Endothelial cell of hepatic sinusoid (primary cell): Measurements from ENCODE around the gene IRF9.

Source experiments
- in situ Hi-C: cut with HindIII; loops from 2 replicates; pipeline ENCODE4 v1.10.0; 2017; ENCODE audit warnings: low sequenced_read_pairs

The IRF9 gene

DNA sequence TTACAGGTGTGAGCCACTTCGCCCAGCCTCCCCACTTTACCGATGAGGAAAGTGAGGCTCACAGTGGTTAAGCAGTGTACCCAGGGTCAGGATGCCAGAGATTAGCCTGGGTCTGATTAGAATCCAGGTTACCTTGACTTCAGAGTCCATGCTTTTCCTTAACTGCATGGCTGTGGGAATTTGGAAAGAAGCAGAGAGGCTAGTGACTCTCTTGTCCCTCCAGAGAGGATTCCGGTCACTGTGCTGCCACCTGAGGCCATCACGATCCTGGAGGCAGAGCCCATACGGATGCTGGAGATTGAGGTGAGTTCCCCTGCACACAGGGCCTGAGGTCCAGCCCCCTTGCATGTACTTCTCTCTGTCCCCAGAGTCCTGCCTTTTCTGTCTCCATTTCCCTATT is 15.5 kb downstream of the IRF9 start:
- in situ Hi-C loops = no loop called here

DNA sequence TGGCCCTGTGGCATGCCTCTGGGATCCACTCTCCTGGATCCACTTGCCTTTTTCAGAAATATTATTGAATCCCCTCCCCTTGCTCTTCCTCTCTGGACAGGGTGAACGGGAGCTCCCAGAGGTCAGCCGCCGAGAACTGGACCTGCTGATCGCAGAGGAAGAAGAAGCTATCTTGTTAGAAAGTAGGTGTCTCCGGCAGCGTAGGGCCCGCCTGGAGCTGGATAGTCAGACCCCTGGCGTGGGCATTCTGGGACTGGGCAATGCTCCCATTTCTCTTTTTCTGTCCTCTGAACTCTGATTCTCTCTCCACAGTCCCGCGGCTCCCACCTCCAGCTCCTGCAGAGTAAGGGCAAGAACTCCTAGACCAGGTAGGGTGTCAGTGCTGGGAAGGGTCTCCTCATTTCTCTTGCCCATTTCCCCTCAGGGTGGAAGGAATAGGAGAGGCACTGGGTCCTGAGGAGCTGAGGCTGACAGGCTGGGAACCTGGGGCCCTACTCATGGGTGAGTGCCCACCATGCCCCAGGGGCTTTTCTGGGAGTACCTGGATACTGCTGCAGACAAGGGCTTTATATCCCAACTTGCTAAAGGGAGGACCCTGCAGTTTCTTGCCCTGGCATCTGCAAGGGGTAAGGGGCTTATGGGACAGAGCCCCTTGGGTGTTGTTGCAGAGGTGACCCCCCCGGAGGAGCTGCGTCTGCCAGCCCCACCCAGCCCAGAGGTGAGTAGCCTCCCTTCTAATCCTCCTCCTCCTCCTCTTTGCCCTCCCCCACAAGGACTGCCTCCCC is 16.2 kb downstream of the IRF9 start:
- in situ Hi-C loops = no loop called here

- in situ Hi-C loops = no loop called here
These were observed 16.8 kb downstream of the IRF9 start for GRCh38 chr14:24177891-24178290.

GRCh38 chr14:24178399-24179178 is 17.5 kb downstream of the IRF9 start:
- in situ Hi-C loops = no loop called here

- in situ Hi-C loops = no loop called here
These were observed 18.4 kb downstream of the IRF9 start for GRCh38 chr14:24179294-24179960.

DNA sequence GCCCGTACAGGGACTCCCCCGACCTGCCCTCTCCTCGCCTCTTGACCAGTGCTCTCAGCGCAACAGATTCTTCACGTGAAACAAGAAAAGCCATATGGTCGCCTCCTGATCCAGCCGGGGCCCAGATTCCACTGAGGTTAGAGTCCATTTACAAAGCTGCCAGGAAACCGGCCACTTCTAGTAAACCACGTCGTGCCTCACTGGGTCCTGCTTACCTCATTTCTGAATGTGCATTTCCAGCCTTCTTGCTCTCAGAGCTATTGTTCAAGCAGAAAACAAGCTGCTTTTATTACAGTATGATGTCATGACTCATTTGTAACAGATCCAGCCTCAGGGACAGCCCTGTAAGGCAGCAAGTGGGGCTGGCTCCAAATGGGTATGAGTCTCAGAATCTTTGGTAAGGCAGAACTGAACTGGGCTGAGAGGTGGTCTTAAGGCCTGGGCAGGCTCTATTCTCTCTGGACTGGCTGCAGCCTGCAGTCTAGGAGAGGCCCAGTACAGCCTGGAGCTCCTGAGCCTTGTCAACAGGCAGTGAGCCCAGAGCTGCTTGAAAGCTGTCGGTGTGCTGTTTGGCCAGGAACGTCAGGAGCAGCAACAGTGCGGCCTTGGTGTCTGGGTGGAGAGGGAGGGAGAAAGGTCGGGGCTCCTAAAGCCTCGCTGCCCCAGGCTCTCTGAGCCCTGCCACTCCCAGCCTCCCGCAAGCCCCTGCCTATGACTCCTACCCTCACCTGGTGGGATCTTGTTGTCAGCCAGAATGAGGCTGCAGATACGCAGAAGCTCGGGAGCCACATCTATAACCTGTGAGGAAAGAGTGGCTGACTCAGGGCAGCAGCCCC is 19.1 kb downstream of the IRF9 start:
- in situ Hi-C loops = no loop called here

GRCh38 chr14:24181371-24182077 is 20.5 kb downstream of the IRF9 start:
- in situ Hi-C loops = no loop called here

- in situ Hi-C loops = no loop called here
These were observed 21.2 kb downstream of the IRF9 start for GRCh38 chr14:24182110-24182882.

DNA sequence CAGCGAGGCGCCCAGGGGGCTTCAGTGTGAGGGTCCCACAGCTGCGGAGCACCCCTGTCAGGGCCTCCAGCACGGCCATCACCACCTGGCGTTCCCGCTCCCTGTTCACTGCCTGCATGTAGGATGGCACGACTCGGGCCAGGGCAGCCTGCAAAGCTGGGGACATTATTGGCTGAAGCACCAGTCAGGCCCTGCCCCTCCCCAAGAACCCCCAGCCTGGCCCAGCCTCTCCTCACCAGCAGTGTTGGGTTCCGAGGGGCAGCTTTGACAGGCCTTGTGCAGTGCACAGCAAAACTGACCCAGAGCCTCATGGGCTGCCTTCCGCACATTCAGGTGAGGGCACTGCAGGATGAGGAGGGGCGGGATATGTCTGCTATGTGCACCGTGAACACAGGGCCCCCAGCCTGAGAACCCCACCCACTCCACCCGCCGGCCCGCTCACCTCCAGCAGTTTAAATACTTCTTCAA is 22.0 kb downstream of the IRF9 start:
- in situ Hi-C loops = no loop called here

DNA sequence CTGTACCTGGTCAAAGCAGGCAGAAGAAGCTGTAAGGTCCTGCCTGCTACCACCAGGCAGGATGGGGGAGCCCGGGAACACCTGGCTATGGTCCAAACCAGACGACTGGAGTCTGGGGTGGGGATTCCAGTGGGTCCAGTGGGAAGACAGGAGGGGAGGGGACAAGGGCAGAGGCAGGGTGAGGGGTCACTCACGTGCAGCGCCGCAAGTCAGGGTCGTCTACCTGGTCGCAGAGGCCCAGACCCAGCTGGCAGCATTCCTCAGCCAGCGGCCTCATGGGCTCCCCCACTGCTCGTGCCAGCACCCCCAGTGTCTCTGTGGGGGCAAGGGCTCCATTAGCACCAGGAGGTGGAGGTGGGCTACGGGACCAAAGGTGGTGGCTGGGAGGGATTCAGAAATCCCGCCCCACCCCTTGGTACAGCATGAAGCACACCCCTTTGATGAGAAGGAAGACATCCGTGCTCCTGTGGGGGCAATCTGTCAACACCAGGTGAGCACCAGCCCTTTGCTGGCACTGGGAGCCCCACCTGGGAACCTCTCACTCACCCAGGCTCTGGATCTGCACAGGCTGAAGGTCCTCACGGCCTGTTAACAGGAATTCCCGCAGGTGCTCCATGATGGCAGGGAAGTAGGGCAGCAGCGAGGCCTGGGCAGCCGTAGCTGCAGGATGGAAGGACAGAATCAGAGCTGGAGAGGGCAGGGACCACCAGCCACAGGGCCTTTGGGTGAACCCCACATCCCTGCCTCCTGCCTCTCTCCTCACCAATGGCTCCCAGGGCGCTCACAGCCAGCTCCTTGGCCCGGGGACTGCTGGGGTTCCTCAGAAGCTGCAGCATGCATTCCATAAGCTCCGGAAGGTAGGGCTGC is 23.3 kb downstream of the IRF9 start:
- in situ Hi-C loops = no loop called here

DNA sequence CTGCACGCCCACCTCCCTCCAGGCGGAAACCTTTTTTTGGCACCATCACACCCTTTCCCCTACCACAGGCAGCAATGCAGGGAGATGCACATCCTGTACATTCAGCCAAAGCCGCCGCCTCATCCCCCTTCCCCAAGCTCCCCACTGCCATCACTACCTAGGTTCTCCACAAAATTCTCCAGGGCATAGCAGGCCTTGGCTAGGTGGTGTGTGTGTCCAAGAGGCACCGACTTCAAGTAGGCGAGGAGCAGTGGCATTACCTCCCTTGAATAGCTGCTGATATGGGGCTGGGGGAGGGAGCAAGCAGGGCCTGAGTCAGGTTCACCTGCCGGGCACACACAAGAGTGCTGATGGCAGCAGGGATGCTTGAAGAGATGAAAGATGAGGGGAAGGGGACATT is 24.0 kb downstream of the IRF9 start:
- in situ Hi-C loops = no loop called here

GRCh38 chr14:24185741-24186140 is 24.7 kb downstream of the IRF9 start:
- in situ Hi-C loops = no loop called here

- in situ Hi-C loops = no loop called here
These were observed 25.9 kb downstream of the IRF9 start for GRCh38 chr14:24186831-24187538.

DNA sequence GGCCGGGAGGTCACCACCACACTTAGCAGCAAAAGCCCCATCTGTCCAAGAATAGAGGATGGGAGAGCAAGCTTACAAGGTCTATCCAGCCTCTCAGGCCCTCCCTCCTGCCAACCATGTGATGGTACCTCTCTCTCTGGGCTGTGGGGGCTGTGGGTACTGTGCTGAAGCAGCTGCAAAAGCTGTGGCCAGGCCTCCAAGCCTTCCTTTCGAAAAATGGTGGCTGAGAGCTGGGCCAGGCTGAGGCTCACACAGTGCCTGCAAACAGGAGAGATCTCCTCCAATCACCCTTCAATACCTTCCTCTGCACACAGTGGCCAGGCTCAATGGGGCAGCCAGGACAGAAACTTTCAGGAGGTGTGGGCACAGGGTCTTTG is 26.5 kb downstream of the IRF9 start:
- in situ Hi-C loops = no loop called here

GRCh38 chr14:24188251-24189058 is 27.4 kb downstream of the IRF9 start, which contains the start of gene IPO4:
Gene IPO4, minus strand, starts transcription at chr14:24188816. Its CDS starts 29 bp downstream, at chr14:24188787.
- in situ Hi-C loops = no loop called here

DNA sequence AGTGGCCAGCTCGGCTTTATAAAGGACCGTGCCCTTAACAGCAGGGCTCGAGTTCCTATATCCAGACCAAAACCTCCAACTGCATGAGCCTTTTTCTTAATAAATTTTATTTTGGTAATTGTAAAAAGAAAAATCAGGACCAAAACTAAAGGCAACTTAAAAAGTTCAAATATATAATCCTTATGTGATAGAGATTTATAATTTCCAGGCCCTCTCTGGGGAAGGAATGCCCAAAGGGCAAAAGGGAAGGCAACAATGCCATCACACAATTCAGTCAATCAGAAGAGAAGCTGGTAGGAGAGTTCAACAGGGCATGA is 28.0 kb downstream of the IRF9 start:
- in situ Hi-C loops = no loop called here

DNA sequence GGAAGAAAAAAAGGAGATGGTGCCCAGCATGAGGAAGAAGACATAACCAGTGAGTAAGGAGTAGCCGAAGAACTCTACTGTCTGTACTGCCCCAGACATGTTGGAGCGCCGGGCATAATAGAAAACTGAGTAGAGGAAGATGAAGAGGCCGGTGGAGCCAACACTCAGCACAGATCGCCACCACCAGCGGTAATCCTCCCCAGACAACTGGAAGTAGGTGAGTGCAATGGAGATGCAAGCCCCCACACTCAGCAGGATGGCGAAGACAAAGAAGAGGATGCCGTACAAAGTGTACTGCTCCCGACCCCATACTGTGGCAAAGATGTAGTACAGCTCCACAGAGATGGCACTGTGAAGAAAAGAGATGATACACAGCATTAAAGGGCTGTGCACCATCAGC is 28.4 kb downstream of the IRF9 start:
- in situ Hi-C loops = no loop called here
